ENCODE results near the gene PUS1. TPM values are rescaled to one million over a fixed set of nuclear protein-coding genes. Genes with fewer than 3 reads are reported as not detected.
A peak's percentile ranks its signal among the peaks of the same experiment; 100 is the strongest.

The PUS1 gene
- total and polyA plus RNA-seq, 5 donors, result 7.2 to 13.7 (median 7.8) TPM

DNA sequence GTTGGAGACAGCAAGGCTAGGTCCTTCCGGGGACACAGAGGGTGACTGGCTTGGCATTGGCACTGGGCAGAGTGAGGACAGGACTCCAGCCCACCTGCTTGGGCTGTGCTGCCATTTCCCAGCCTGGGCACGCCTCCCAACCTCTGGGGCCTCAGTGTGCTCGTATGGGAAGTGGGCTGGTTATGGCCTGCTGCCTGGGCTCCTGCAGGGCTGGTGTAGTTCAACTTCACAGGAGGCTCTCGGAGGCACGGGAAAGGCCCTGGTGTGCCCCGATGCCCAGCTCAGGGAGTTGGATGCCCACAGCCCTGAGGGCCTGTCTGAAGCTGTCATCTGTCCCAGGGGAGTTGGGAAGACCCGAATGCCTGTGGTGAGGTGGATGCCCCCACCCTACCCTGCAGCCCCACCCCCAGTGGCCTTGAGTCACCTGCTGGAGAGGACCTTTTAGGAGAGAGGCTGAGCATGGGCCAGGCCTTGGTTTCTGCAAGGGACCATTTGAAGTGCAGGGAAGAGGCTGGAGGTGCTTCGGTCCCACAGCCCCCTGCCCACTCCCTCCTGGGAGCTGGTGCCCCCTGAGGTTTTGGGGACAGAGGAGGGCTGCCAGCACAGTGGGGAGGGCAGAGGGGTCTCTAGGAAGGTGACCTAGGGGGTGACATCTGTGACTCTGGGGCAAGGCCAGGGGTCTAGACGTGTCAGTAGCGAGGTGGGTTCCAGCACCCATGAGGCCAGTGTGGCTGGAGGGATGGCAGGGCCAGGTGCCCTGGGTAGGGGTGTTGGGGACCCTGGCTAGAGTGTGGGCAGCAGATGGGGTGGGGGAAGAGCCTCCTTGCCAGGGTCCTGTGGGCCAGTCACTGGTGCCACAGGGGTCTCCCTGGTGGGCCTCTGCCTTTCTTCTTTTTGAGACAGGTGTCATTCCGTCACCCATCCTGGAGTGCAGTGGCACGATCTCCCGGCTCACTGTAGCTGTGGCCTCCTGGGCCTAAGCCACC is 25.5 kb upstream of the PUS1 start:
- WGBS, result 82% methylated on average over 13 of the region's 13 CpGs
- ATAC-seq (peak in 1 of 2 donors; percentile 2), DNase-seq (peak; percentile 14 to 38 (median 36))
- intact Hi-C loops (cut with DNase I), result no loop called here
- Histone ChIP-seq H3K27me3 (ENCODE audit: control insufficient read depth, insufficient read depth) (no peaks in the 10 kb centered on the region), H3K4me3 (ENCODE audit: low read length) (no peak overlapping the region), H3K4me1 (ENCODE audit: control insufficient read depth, insufficient read depth, low read length) (peaks cover 6% of the 10 kb centered on the region), H3K9me3 (ENCODE audit: control insufficient read depth, low read length) (no peaks in the 10 kb centered on the region), H3K27ac (ENCODE audit: low read length) (no peak overlapping the region)

DNA sequence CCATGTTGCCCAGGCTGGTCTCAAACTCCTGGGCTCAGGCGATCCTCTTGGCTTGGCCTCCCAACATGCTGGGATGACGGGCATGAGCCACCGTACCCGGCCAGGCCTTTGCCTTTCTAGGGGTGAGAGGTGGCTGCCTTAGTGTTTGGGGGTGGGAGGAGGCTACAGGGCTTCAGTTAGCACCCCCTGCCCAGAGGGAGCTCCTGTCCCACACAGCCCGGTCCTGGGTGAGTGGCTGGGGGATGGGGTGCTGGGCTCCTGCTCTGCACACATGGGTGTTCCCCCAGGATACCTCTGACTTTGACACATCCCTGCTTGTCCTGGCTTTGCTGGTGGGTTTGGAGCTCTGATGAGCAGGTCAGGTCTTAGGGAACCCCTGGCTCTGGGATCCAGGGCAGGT is 24.7 kb upstream of the PUS1 start:
- ATAC-seq, result no peak
- Histone ChIP-seq H3K9me3 (ENCODE audit: control insufficient read depth, low read length) (no peaks in the 10 kb centered on the region), H3K4me3 (ENCODE audit: low read length) (no peak overlapping the region), H3K27me3 (ENCODE audit: control insufficient read depth, insufficient read depth) (no peaks in the 10 kb centered on the region), H3K27ac (ENCODE audit: low read length) (no peak overlapping the region), H3K4me1 (ENCODE audit: control insufficient read depth, insufficient read depth, low read length) (peaks cover 6% of the 10 kb centered on the region)
- WGBS, result 92% methylated on average over 5 of the region's 5 CpGs
- peak in 1 of 3 donors; percentile 37 for DNase-seq
- intact Hi-C loops (cut with DNase I), result no loop called here

DNA sequence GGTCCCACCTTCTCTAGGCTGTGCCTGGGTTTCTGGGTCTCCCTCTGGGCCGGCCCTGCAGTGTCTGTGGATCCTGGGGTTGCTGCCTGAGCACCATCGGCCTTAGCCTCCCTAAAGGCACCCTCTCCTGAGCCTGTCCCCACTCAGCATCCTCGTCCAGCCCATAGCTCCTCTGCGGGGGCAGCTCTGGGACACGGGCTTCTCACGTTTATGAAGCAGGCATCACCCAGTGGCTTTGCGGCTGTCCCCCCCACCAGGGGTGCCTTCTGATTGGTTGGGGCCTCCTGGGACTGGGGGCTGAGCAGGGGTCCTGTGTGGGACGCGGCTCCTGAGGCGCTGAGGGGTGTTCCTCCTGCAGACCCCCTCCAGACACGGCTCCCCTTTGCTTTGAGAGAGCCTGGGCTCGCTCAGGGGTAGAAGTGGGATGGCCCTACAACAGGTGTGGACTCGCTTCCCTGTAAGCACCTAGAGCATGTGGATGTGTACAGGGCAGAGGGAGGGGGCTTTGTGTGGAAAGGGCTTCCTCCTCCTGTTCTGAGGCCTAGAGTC is 23.9 kb upstream of the PUS1 start:
- no peaks in the 10 kb centered on the region for H3K27me3 ChIP-seq (ENCODE audit: control insufficient read depth, insufficient read depth)
- H3K9me3 ChIP-seq (ENCODE audit: control insufficient read depth, low read length), result no peaks in the 10 kb centered on the region
- peaks cover 6% of the 10 kb centered on the region for H3K4me1 ChIP-seq (ENCODE audit: control insufficient read depth, insufficient read depth, low read length)
- 92% methylated on average over 13 of the region's 13 CpGs for WGBS
- no peak overlapping the region for H3K27ac ChIP-seq (ENCODE audit: low read length)
- intact Hi-C loops (cut with DNase I), result no loop called here
- no peak for ATAC-seq
- no peak overlapping the region for H3K4me3 ChIP-seq (ENCODE audit: low read length)
- peak in 2 of 3 donors; percentile 29 to 35 for DNase-seq

GRCh38 chr12:131905630-131906091 is 23.4 kb upstream of the PUS1 start:
- intact Hi-C loops (cut with DNase I), result no loop called here
- DNase-seq (peak; percentile 18 to 53 (median 22)), ATAC-seq (no peak)
- H3K4me3 ChIP-seq (ENCODE audit: low read length), result no peak overlapping the region
- H3K27me3 ChIP-seq (ENCODE audit: control insufficient read depth, insufficient read depth), result no peaks in the 10 kb centered on the region
- no peak overlapping the region for H3K27ac ChIP-seq (ENCODE audit: low read length)
- H3K4me1 ChIP-seq (ENCODE audit: control insufficient read depth, insufficient read depth, low read length), result peaks cover 6% of the 10 kb centered on the region
- 94% methylated on average over 15 of the region's 15 CpGs for WGBS
- H3K9me3 ChIP-seq (ENCODE audit: control insufficient read depth, low read length), result no peaks in the 10 kb centered on the region

DNA sequence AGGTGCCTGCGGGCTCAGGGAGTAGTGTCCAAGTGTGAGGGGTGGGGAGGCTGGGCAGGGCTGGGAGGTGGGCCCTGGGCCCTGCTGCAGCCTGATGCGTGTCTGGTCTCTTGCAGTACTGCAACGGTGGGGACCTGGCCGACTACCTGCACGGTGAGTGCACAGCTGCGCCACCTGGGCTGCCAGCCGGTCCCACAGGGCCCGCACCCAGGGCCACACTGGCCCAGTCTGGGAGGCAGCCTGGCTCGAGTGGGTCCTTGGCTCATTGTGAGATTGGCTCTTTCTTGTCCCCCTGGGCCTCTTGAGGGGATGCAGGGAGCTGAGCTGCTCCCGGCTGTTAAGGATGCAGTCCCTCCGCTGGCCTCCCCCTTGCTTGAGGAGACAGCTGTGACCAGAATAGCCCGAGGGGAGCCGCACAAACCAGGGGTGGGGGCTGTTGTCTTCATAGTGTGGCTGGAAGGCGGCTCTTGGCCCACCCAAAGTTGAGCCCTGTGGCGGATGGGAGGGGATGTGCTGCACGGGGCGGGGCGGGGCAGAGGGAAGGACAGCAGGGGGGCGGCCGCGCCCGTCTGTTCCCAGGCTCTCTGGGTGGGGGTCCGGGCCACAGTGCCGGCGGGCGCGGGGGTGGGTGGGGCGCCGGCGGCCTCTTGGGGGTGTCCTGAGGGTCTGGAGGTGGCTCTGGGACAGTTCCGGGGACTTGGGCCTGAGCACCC is 21.5 kb upstream of the PUS1 start:
- Histone ChIP-seq H3K9me3 (ENCODE audit: control insufficient read depth, low read length) (no peaks in the 10 kb centered on the region), H3K4me1 (ENCODE audit: control insufficient read depth, insufficient read depth, low read length) (peaks cover 1% of the 10 kb centered on the region), H3K4me3 (ENCODE audit: low read length) (no peak overlapping the region), H3K27ac (ENCODE audit: low read length) (no peak overlapping the region), H3K27me3 (ENCODE audit: control insufficient read depth, insufficient read depth) (no peaks in the 10 kb centered on the region)
- ATAC-seq (no peak), DNase-seq (peak in 2 of 3 donors; percentile 39 to 53)
- 93% methylated on average over 31 of the region's 31 CpGs for WGBS
- intact Hi-C loops (cut with DNase I), result no loop called here

DNA sequence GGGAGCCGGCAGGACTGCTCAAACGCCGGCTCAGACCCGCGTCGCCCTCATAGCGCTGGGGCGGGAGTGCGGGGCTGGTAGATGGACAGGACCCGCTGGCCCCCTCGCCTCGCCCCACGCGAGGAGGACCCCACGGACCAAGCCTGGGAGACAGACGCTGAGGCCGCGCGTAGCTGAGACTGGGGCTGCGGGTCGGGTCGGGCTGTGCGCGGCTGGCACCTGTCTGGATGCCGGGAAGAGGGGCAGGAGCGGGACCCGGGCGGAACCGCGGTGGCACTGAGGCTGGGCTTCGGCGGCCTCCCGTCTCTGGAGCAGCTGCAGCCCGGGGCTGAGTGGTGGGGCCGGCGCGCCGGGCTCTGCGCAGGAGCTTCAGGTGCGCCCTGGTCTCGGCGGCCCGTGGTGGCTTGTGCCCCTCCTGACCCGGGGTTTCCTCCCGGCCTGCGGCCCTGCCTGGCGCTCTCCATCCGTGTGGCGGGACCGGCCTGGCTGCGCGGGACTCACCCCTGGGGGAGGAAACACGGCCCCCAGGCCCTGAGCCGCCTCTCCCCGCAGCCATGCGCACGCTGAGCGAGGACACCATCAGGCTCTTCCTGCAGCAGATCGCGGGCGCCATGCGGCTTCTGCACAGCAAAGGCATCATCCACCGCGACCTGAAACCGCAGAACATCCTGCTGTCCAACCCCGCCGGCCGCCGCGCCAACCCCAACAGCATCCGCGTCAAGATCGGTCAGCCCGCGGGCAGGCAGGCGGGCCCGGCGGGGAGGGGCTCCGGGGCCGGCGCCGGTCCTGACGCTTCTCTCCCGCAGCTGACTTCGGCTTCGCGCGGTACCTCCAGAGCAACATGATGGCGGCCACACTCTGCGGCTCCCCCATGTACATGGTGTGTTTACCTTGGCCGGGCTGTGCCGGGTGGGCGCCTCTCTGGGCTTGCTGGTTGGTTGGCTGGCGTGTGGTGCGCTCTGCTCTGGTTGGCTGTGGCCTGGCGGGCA is 20.7 kb upstream of the PUS1 start:
- intact Hi-C loops (cut with DNase I), result no loop called here
- H3K4me3 ChIP-seq (ENCODE audit: low read length), result no peak overlapping the region
- H3K9me3 ChIP-seq (ENCODE audit: control insufficient read depth, low read length), result no peaks in the 10 kb centered on the region
- peak in 2 of 3 donors; percentile 54 to 68 for DNase-seq
- no peak overlapping the region for H3K27ac ChIP-seq (ENCODE audit: low read length)
- ATAC-seq, result no peak
- 96% methylated on average over 96 of the region's 96 CpGs for WGBS
- H3K27me3 ChIP-seq (ENCODE audit: control insufficient read depth, insufficient read depth), result no peaks in the 10 kb centered on the region
- peaks cover 2% of the 10 kb centered on the region for H3K4me1 ChIP-seq (ENCODE audit: control insufficient read depth, insufficient read depth, low read length)

- intact Hi-C loops (cut with DNase I), result no loop called here
- ATAC-seq (no peak), DNase-seq (peak in 2 of 3 donors; percentile 56 to 71)
- 95% methylated on average over 61 of the region's 61 CpGs for WGBS
- Histone ChIP-seq H3K9me3 (ENCODE audit: control insufficient read depth, low read length) (no peaks in the 10 kb centered on the region), H3K27ac (ENCODE audit: low read length) (no peak overlapping the region), H3K27me3 (ENCODE audit: control insufficient read depth, insufficient read depth) (no peaks in the 10 kb centered on the region), H3K4me3 (ENCODE audit: low read length) (no peak overlapping the region), H3K4me1 (ENCODE audit: control insufficient read depth, insufficient read depth, low read length) (peaks cover 2% of the 10 kb centered on the region)
Measured at GRCh38 chr12:131909081-131909751, 19.9 kb upstream of the PUS1 start.

DNA sequence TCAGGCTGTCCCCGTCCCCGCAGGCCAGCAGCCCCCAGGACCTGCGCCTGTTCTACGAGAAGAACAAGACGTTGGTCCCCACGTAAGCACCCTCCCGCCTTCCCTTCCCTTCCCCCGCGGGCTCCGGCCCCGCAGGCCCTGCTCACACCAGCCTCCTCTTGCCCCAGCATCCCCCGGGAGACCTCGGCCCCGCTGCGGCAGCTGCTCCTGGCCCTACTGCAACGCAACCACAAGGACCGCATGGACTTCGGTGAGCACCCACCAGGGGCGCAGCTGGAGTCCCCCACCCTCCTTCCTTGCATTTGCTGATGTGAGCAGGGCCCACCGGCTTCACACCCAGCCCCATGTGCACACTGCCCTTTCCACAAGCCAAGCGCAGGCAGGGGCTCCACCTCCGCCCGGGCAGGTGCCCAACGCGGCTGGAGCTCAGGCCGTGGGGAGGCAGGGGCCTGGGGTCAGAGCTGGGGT is 19.3 kb upstream of the PUS1 start:
- DNase-seq (peak in 1 of 3 donors; percentile 26), ATAC-seq (no peak)
- peaks cover 2% of the 10 kb centered on the region for H3K4me1 ChIP-seq (ENCODE audit: control insufficient read depth, insufficient read depth, low read length)
- H3K4me3 ChIP-seq (ENCODE audit: low read length), result no peak overlapping the region
- WGBS, result 93% methylated on average over 26 of the region's 26 CpGs
- H3K9me3 ChIP-seq (ENCODE audit: control insufficient read depth, low read length), result no peaks in the 10 kb centered on the region
- H3K27ac ChIP-seq (ENCODE audit: low read length), result no peak overlapping the region
- intact Hi-C loops (cut with DNase I), result no loop called here
- H3K27me3 ChIP-seq (ENCODE audit: control insufficient read depth, insufficient read depth), result no peaks in the 10 kb centered on the region

DNA sequence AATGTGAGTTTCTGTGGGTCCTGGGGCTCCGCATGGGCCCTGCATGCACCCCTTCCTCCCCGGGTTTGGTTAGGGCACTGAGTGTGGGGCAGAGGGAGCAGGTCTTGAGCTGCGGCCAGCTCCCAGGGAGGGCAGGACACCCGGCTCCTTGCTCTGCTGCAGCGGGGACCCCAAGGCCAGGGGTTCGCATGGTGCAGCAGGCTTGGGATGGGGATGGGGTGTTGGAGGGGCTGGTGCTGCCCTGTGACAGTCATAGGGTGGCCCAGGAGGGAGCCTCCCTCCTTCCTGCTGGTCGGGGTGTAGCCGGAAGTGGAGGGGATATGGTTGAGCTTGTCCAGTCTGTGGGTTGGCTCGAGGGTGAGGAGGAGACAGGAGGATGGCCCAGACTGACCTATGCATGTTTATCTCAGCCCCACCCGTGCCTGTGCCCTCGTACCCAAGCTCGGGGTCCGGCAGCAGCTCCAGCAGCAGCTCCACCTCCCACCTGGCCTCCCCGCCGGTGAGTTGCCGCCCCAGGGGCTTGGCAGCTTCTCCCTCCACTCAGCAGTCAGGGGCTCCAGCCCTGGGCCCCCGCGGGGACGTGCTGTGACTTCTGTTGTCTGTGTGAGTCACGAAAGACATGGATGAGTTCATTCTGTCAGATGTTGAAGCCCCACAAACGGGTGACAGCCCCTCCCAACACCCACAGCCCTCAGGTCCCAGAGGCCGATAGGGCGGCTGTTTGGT is 18.6 kb upstream of the PUS1 start:
- WGBS, result 81% methylated on average over 23 of the region's 23 CpGs
- no peak overlapping the region for H3K4me3 ChIP-seq (ENCODE audit: low read length)
- H3K27me3 ChIP-seq (ENCODE audit: control insufficient read depth, insufficient read depth), result no peaks in the 10 kb centered on the region
- ATAC-seq (no peak), DNase-seq (peak in 2 of 3 donors; percentile 42 to 44)
- H3K27ac ChIP-seq (ENCODE audit: low read length), result no peak overlapping the region
- peaks cover 2% of the 10 kb centered on the region for H3K4me1 ChIP-seq (ENCODE audit: control insufficient read depth, insufficient read depth, low read length)
- H3K9me3 ChIP-seq (ENCODE audit: control insufficient read depth, low read length), result no peaks in the 10 kb centered on the region
- intact Hi-C loops (cut with DNase I), result no loop called here

All from right cardiac atrium (tissue), 5 donors.